HCT116 (cell line): ENCODE measurements around the gene OSBPL5. TPM values are rescaled to one million over a fixed set of nuclear protein-coding genes. Genes with fewer than 3 reads are reported as not detected.

Experiments used
- ATAC-seq: fragments of 200-7000 bp; cut with Tn5 transposase; 2 replicates; pipeline ENCODE4 v1.9.1; 2020; ENCODE audit warnings: mild to moderate bottlenecking, moderate library complexity
- BruUV-seq: library from RNA; stranded (reverse); fragments of 400-500 nt; replicated peaks from 2 replicates; lab custom pipeline; 2021; lab: Mats Ljungman, UMichigan
- CTCF ChIA-PET: fragments of 300-600 bp; sonication (Branson Sonifier 250); formaldehyde crosslinking; loops from one replicate; lab custom pipeline; 2021; ENCODE audit warnings: antibody characterized with exemption; lab: Charles Lee
- POLR2A ChIA-PET: fragments of 300-600, 350-600 bp; sonication (Branson Sonifier 250); formaldehyde crosslinking; loops from one replicate; lab custom pipeline; 2021; ENCODE audit warnings: antibody characterized with exemption; lab: Charles Lee
- RAD21 ChIA-PET, 2 experiments: fragments of 300-600 bp; sonication (Branson Sonifier 250); formaldehyde crosslinking; loops; one replicate each; lab custom pipeline; 2023; ENCODE audit warnings: low total read pairs in 2 of 2; ENCODE audit not compliant: uncharacterized antibody in 2 of 2, unreplicated experiment in 2 of 2, low non-redundant PET in 1 of 2; lab: Charles Lee
- DNase-seq: peaks from one replicate; pipeline ENCODE4 v3.0.0-alpha.2; 2010; ENCODE audit warnings: low read depth, low spot score
- H2AFZ ChIP-seq: fragments of 200-600 bp; shearing (Covaris generic), sonication (generic); 2 replicates; pipeline ENCODE4 v1.6.1; 2017; ENCODE audit warnings: low read depth, mixed run types, mixed read lengths, antibody characterized with exemption, low read length; ENCODE audit not compliant: poor library complexity, severe bottlenecking
- H3K27ac ChIP-seq: 2 replicates; pipeline ENCODE4 v1.5.1; 2012; ENCODE audit warnings: low read depth, low read length
- H3K27me3 ChIP-seq: fragments of 200-600 bp; sonication (generic); 2 replicates; pipeline ENCODE4 v1.6.1; 2016; ENCODE audit warnings: mixed run types, low read length, mixed read lengths; ENCODE audit not compliant: insufficient read depth
- H3K36me3 ChIP-seq, 2 experiments: fragments of 200-500 bp in 1 of 2; fragments of 200-600 bp in 1 of 2; sonication (Bioruptor generic) in 1 of 2; sonication (generic) in 1 of 2; 2 replicates each; pipeline versions ENCODE4 v1.5.1 to v1.6.1; 2014 to 2016; ENCODE audit warnings: low read length in 2 of 2, inconsistent platforms in 1 of 2, mixed read lengths in 1 of 2, mixed run types in 1 of 2; ENCODE audit not compliant: insufficient read depth in 2 of 2, control insufficient read depth in 1 of 2
- H3K4me1 ChIP-seq, 2 experiments: fragments of 200-600 bp in 1 of 2; sonication (generic) in 1 of 2; 2 replicates each; pipeline versions ENCODE4 v1.5.1 to v1.6.1; 2012 to 2017; ENCODE audit warnings: low read length in 2 of 2, inconsistent platforms in 1 of 2, mild to moderate bottlenecking in 1 of 2, mixed read lengths in 1 of 2, mixed run types in 1 of 2, moderate library complexity in 1 of 2; ENCODE audit not compliant: insufficient read depth in 2 of 2, control insufficient read depth in 1 of 2
- H3K4me2 ChIP-seq: fragments of 200-600 bp; sonication (generic); 2 replicates; pipeline ENCODE4 v1.6.1; 2017; ENCODE audit warnings: mixed run types, low read length, mixed read lengths
- H3K4me3 ChIP-seq, 2 experiments: fragments of 200-600 bp in 1 of 2; sonication (generic) in 1 of 2; replicated peaks in 1 of 2; 2 replicates each; pipeline ENCODE4 v1.5.1; 2011 to 2016; ENCODE audit warnings: low read length in 2 of 2, control low read depth in 1 of 2, low read depth in 1 of 2, mild to moderate bottlenecking in 1 of 2, mixed read lengths in 1 of 2, mixed run types in 1 of 2
- H3K79me2 ChIP-seq: fragments of 200-600 bp; sonication (generic); 2 replicates; pipeline ENCODE4 v1.6.1; 2017; ENCODE audit warnings: mild to moderate bottlenecking, mixed run types, low read length, moderate library complexity, mixed read lengths; ENCODE audit not compliant: insufficient read depth
- H3K9ac ChIP-seq: fragments of 200-600 bp; sonication (generic); 2 replicates; pipeline ENCODE4 v1.6.1; 2016; ENCODE audit warnings: low read length, mixed read lengths
- H3K9me2 ChIP-seq: fragments of 200-600 bp; sonication (generic), shearing (Covaris generic); 2 replicates; pipeline ENCODE4 v1.6.1; 2017; ENCODE audit warnings: mixed run types, mild to moderate bottlenecking, moderate library complexity; ENCODE audit not compliant: insufficient read depth
- H3K9me3 ChIP-seq, 2 experiments: fragments of 200-500 bp in 1 of 2; fragments of 200-600 bp in 1 of 2; sonication (Bioruptor generic) in 1 of 2; sonication (generic) in 1 of 2; 2 replicates each; pipeline ENCODE4 v1.6.1; 2014 to 2017; ENCODE audit warnings: low read length in 2 of 2, mixed read lengths in 2 of 2, inconsistent platforms in 1 of 2, low read depth in 1 of 2, mild to moderate bottlenecking in 1 of 2, mixed run types in 1 of 2, moderate library complexity in 1 of 2; ENCODE audit not compliant: control insufficient read depth in 1 of 2, insufficient read depth in 1 of 2
- H4K20me1 ChIP-seq: fragments of 200-600 bp; sonication (generic), shearing (Covaris generic); 2 replicates; pipeline ENCODE4 v1.6.1; 2017; ENCODE audit warnings: mixed run types, mild to moderate bottlenecking, moderate library complexity; ENCODE audit not compliant: insufficient read depth
- CBX3 ChIP-seq: IDR thresholded peaks from 2 replicates; pipeline ENCODE4 v1.6.1; 2012; ENCODE audit warnings: low read depth
- EGR1 ChIP-seq: IDR thresholded peaks from 2 replicates; pipeline ENCODE4 v1.6.1; 2012; ENCODE audit warnings: low read depth
- ELF1 ChIP-seq: IDR thresholded peaks from 2 replicates; pipeline ENCODE4 v1.6.1; 2012; ENCODE audit warnings: low read depth, borderline replicate concordance
- EZH2phosphoT487 ChIP-seq: fragments of 200-600 bp; IDR thresholded peaks from 2 replicates; pipeline ENCODE4 v1.6.1; 2018; ENCODE audit warnings: antibody characterized with exemption, borderline replicate concordance
- FOSL1 ChIP-seq: IDR thresholded peaks from 2 replicates; pipeline ENCODE4 v1.6.1; 2012; ENCODE audit warnings: low read depth
- POLR2AphosphoS5 ChIP-seq: IDR thresholded peaks from 2 replicates; pipeline ENCODE4 v1.6.1; 2011; ENCODE audit warnings: mild to moderate bottlenecking, low read depth, low read length, moderate library complexity
- RAD21 ChIP-seq: IDR thresholded peaks from 2 replicates; pipeline ENCODE4 v1.6.1; 2012; ENCODE audit warnings: low read depth, mild to moderate bottlenecking
- REST ChIP-seq: IDR thresholded peaks from 2 replicates; pipeline ENCODE4 v1.6.1; 2012; ENCODE audit warnings: low read depth
- SP1 ChIP-seq: IDR thresholded peaks from 2 replicates; pipeline ENCODE4 v1.6.1; 2012; ENCODE audit warnings: low read depth
- SRF ChIP-seq: IDR thresholded peaks from 2 replicates; pipeline ENCODE4 v1.6.1; 2012; ENCODE audit warnings: low read depth
- TCF7L2 ChIP-seq: IDR thresholded peaks from 2 replicates; pipeline ENCODE4 v1.7.0; 2011; ENCODE audit warnings: borderline replicate concordance, inconsistent platforms; ENCODE audit not compliant: insufficient read depth, insufficient read length; ENCODE audit errors: extremely low read depth
- YY1 ChIP-seq: IDR thresholded peaks from 2 replicates; pipeline ENCODE4 v1.6.1; 2011; ENCODE audit warnings: low read length, low read depth, moderate library complexity, mild to moderate bottlenecking; ENCODE audit not compliant: insufficient replicate concordance; ENCODE audit errors: extremely low read depth
- ZBTB33 ChIP-seq: IDR thresholded peaks from 2 replicates; pipeline ENCODE4 v1.6.1; 2011; ENCODE audit warnings: mild to moderate bottlenecking, low read length, moderate library complexity; ENCODE audit not compliant: insufficient replicate concordance; ENCODE audit errors: extremely low read depth
- ZFX ChIP-seq: fragments of 450-650 bp; IDR thresholded peaks from 2 replicates; pipeline ENCODE4 v1.6.1; 2017
- intact Hi-C: fragments of 100-400 bp; cut with micrococcal nuclease; formaldehyde crosslinking; loops from 2 replicates; pipeline ENCODE4 v1.10.0; 2022
- total RNA-seq: library from RNA; stranded (reverse); gene quantifications from one replicate; pipeline ENCODE4 v1.2.1, GENCODE V29; 2021; ENCODE audit not compliant: unreplicated experiment
- TF ChIP-seq, protein P1 (sequence below), 3 experiments: fragments of 200-600 bp in 1 of 3; sonication (generic) in 1 of 3; IDR thresholded peaks in 2 of 3; conservative IDR thresholded peaks in 1 of 3; 2 replicates each; pipeline ENCODE4 v1.5.1; 2012 to 2017; ENCODE audit warnings: low read depth in 2 of 3, low read length in 2 of 3, antibody characterized with exemption in 1 of 3, borderline replicate concordance in 1 of 3, control low read depth in 1 of 3, mild to moderate bottlenecking in 1 of 3, mixed read lengths in 1 of 3, mixed run types in 1 of 3, moderate library complexity in 1 of 3; ENCODE audit not compliant: insufficient read depth in 1 of 3

OSBPL5 gene
- total RNA-seq, 1 experiment from 2014 or later = 44.2 TPM

GRCh38 chr11:3104051-3104714, 60.9 kb downstream of the OSBPL5 start:
- Histone ChIP-seq H3K27ac (no peak overlapping the region), H3K9me2 (no peaks in the 10 kb centered on the region), H3K9me3 (no peaks in the 10 kb centered on the region), H3K79me2 (no peaks in the 10 kb centered on the region), H2AFZ (no peak overlapping the region), H3K9ac (no peak overlapping the region), H3K4me1 (no peaks in the 10 kb centered on the region), H4K20me1 (no peaks in the 10 kb centered on the region), H3K27me3 (no peaks in the 10 kb centered on the region), H3K4me3 (no peak overlapping the region), H3K36me3 (peaks cover 0 to 2% of the 10 kb centered on the region in 2 experiments; a peak in 2 of 4 replicates), H3K4me2 (no peak overlapping the region)
- POLR2A ChIA-PET = no interaction called here
- DNase-seq (no peak), ATAC-seq (no peak)
- RAD21 ChIA-PET = no interaction called here
- TF ChIP-seq REST (no peak), SP1 (no peak), SRF (no peak), ZFX (no peak), EZH2phosphoT487 (no peak), TCF7L2 (no peak), CBX3 (no peak), RAD21 (no peak), ZBTB33 (no peak), ELF1 (no peak), FOSL1 (no peak), YY1 (no peak), EGR1 (no peak), POLR2AphosphoS5 (no peak)
- TF ChIP-seq, protein P1, sequence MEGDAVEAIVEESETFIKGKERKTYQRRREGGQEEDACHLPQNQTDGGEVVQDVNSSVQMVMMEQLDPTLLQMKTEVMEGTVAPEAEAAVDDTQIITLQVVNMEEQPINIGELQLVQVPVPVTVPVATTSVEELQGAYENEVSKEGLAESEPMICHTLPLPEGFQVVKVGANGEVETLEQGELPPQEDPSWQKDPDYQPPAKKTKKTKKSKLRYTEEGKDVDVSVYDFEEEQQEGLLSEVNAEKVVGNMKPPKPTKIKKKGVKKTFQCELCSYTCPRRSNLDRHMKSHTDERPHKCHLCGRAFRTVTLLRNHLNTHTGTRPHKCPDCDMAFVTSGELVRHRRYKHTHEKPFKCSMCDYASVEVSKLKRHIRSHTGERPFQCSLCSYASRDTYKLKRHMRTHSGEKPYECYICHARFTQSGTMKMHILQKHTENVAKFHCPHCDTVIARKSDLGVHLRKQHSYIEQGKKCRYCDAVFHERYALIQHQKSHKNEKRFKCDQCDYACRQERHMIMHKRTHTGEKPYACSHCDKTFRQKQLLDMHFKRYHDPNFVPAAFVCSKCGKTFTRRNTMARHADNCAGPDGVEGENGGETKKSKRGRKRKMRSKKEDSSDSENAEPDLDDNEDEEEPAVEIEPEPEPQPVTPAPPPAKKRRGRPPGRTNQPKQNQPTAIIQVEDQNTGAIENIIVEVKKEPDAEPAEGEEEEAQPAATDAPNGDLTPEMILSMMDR (IDR thresholded peaks at IDR 0.05 in 2 of 3, conservative IDR thresholded peaks at IDR 0.05 in 1 of 3; ENCODE audit: borderline replicate concordance in 1 of 3, insufficient read depth in 1 of 3, low read depth in 2 of 3, low read length in 2 of 3) = no peak
- no TSS peak for BruUV-seq
- intact Hi-C loops = no loop called here
- CTCF ChIA-PET = no interaction called here
